Measurements from ENCODE around the gene RCAN1.
"Not testable (repeated sequence)": the region's sequence is repeated elsewhere in the genome, so short reads cannot be mapped to it uniquely, and the experiment has no call there.

Gene RCAN1

GRCh38 chr21:34568801-34569200 is 46.1 kb downstream of the RCAN1 start:
- not testable (repeated sequence) for DNase-seq (ENCODE audit: low read depth)

- DNase-seq (ENCODE audit: low read depth) = no peak
Observed at GRCh38 chr21:34567604-34568155, 47.2 kb downstream of the RCAN1 start.

DNA sequence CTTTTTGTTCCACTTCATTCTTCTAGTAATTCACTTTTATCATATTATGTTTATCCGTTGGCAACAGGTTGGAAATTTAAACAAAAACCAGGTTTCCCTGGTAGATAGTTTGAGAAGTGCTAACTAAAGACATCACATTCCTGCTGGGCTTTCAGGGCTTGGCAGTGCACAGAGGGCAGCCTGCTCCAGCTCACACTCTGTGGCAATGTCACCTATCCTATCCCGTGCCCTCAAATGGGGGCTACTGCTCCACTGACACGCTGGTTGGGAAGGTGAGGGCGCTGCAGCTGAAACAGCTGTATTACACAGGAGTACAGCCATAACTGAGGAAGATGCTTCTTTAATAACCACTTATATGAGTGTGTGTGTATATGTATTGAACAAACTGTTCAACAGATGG is 49.7 kb downstream of the RCAN1 start:
- DNase-seq (ENCODE audit: low read depth) = no peak

GRCh38 chr21:34563370-34563769 is 51.5 kb downstream of the RCAN1 start:
- not testable (repeated sequence) for DNase-seq (ENCODE audit: low read depth)

DNA sequence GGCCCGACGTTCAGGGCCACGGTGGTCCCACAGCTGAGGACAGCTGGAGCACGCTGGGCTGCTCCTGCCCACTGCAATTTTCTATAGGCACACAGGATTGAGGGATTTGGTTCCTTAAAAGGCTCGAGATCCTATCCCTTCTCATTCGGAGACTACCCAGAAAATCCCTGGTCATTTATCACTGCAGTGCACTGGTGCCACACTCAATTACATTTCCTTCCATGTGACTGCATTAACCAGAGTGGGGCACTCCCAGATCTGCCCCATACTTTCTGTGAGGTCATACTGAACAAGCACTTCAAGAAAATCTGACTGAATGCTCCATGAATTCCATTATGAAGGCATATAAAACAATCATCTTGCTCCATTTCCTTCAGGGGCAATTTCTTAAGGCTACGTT is 53.1 kb downstream of the RCAN1 start:
- no peak for DNase-seq (ENCODE audit: low read depth)

- no peak for DNase-seq (ENCODE audit: low read depth)
Observed at GRCh38 chr21:34560609-34561008, 54.3 kb downstream of the RCAN1 start.

DNA sequence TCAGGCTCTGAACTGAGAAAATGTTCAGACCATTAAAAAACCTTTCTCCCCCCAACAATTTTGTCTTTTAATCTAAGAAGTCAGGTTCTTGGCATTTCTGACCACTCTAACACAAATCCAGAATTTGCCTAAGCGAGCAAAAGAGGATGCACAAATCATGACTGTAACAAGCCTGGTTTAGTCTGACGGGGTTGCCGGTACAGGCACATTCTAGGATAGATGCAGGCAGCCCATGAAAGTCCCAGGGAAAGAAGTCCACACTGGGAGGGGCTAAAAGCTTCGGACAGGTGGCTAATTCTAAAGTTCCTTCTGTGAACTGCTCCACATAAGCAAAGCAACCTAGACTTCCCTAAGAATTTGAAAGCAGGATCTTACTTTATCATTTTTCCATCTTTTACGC is 54.9 kb downstream of the RCAN1 start:
- DNase-seq (ENCODE audit: low read depth) = no peak

GRCh38 chr21:34559089-34559631 is 55.8 kb downstream of the RCAN1 start:
- no peak for DNase-seq (ENCODE audit: low read depth)

DNA sequence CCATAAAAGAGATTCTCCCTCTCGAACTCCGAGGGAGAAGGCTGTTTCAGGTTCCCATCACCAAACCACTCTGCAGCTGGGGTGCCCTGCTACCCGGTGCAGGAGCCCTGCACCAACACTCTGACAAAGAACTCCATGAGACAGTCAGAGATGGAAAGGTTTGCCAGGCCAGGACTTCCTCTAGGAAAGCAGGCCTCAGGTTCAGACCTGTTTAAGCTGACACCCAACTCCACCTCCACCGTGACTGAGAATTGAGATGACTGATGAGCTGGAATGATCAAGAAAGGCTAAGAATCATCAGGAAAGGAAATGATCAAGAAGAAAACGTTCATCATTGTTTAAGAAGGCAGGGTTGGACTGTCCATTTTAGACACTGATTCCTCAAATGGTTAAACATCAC is 56.7 kb downstream of the RCAN1 start:
- DNase-seq (ENCODE audit: low read depth) = no peak

DNA sequence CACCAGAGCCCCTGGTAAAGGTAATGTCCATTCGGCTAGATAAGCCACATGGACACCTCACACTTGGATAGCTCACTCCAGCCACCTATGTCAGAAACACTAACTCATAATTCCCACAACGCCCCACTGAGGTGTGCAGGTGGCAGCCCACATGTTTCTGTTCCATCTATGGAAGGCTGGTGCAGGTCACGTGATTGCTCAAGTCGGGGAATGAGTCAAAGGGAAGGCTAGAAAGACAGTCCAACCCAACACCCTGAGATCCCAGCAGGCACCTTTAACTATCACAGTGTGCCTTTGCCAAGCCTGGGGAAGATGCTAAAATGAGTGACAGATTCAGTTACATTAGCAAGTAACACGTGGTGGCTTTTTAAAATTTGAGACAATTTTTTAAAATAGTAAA is 57.7 kb downstream of the RCAN1 start:
- no peak for DNase-seq (ENCODE audit: low read depth)

GRCh38 chr21:34554670-34555069 is 60.2 kb downstream of the RCAN1 start:
- DNase-seq (ENCODE audit: low read depth) = not testable (repeated sequence)

DNA sequence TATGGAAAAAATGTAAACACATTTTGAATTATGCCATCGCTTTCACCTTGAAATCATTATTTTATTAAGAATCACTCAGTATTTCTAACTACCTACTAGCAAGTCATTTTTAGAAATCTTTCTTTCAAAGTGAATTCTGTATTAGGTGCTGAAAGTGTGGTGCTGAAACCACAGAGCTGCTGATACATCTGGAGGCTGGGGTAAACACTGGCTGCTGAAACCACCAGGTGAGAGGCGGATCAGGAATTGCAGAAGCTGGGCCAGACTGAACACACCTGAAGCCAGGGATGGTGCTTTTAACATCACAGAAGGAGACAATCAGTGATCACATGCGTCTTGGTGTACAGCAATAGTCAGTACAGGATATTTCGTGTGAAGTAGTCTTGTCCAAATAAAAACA is 60.7 kb downstream of the RCAN1 start:
- no peak for DNase-seq (ENCODE audit: low read depth)

GRCh38 chr21:34553151-34553952 is 61.6 kb downstream of the RCAN1 start:
- no peak for DNase-seq (ENCODE audit: low read depth)

DNA sequence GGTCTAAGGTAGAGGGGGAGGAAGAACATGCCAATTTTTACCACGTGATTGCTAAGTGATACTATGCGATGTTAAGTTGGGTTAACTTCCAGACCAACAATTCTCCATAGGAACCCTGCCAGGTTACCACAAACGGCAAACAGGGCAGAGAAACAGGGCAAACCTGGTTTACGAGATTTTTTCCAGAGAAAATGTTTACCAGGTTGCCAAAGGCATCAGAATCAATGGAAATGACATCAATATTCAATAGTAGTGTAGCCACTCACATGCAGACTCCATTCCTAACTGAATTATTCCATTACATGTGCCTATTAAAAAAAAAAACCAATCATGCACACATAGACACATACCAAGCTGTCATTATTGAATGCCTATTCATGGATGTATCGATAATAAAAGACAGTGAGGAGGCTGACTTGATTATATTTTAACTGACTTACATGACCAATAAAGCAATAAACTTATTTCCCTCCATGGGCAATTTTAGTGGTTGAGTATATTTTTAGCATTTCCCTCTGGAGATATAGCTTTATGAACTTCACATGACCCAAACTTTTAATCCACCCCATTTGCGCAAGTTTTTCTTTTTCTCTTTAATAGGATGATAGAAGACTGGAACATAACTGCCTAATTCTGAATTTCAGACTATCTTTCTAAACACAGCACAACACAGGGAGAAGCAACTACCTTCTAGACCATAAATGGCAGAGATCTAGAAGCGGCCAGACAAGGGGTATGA is 62.4 kb downstream of the RCAN1 start:
- no peak for DNase-seq (ENCODE audit: low read depth)

- no peak for DNase-seq (ENCODE audit: low read depth)
Observed at GRCh38 chr21:34550182-34550799, 64.6 kb downstream of the RCAN1 start.

- DNase-seq (ENCODE audit: low read depth) = no peak
Observed at GRCh38 chr21:34548781-34549376, 66.0 kb downstream of the RCAN1 start.

DNA sequence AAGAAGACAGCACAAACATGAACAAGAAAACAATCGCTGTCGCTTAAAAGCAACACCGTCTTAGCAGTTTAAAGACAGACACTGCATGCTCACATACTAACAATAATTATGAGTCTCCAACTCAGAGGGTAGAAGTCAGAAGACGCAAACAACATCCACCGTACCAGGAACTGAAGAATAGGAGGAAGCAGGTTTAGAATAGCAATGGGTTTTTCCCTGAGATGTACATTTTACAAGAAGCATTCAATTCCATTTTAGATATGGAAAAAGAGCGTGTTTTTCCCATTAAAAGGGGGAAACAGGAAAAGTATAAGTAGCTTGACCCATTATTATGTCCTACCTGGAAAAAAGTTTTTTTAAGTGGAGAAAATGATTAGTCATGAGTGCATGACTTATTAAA is 68.4 kb downstream of the RCAN1 start:
- no peak for DNase-seq (ENCODE audit: low read depth)

- no peak for DNase-seq (ENCODE audit: low read depth)
Observed at GRCh38 chr21:34545079-34545884, 69.6 kb downstream of the RCAN1 start.

- DNase-seq (ENCODE audit: low read depth) = no peak
Observed at GRCh38 chr21:34544032-34544496, 70.8 kb downstream of the RCAN1 start.

DNA sequence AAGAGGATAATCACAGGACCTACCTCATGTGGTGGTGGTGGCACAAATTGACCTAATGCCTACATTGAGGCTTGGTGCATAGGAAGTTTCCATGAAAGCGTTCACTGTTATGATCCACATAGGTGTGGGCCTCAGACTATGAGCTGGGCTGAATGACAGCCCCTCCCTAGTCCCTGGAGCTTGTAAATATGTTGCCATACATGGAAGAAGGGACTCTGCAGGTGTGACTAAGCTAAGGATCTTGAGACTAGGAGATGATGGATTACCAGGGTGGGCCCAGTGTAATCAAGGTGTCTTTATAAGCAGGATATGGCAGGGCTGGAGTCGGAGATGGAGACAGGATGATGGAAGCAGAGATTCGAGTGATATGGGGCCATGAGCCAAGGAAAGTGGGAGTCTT is 71.9 kb downstream of the RCAN1 start:
- no peak for DNase-seq (ENCODE audit: low read depth)

DNA sequence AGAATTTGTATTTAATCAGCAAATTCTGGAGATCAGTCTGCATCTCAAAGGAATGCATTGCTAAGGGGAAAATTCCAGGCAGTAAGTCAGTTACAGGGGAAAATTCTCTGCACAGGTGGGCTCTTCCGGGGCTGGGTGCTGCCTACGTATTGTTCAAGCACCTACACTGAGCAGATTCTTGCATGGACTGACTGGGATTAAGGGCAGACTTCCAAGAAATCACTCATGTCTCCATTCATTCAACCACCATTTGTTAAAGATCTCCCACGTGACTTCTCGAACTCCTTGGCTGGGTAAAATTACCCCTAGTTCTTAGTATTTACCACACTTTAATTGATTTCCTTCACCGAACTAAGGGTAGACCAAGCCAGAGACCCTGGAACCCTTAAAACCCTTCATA is 74.7 kb downstream of the RCAN1 start:
- DNase-seq (ENCODE audit: low read depth) = no peak

Measured in stimulated activated CD8-positive, alpha-beta memory T cell treated with anti-CD3 and anti-CD28 coated beads, Interleukin-12 subunit alpha, Interleukin-12 subunit beta, amount 100 ng/mL, for 1 hour (primary cell).